ENCODE results near the gene SAP25.

The SAP25 gene

DNA sequence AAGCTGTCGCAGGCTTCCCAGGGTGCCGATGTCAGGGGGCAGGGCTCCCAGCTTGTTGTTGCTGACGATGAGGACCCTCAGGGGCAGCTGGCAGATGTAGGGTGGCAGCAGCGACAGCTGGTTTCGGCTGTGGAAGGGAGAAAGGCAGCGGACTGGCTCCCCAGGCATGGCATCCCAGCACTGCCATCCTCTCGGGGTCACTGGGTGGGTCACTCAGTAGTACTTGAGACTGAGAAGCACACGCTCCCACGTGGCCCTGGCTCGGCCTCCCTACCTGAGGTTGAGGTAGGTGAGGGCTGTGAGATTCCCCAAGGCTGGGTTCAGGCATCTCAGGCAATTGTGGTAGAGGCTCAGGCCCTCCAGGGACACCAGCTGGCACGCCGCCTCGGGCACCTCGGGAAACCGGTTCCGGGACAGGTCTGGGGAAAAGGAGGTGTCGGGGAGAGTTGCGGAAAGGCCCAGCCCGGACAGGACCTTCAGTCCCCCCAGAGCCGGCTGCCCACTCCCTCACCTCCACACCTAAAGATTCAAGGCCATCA is 8.4 kb upstream of the SAP25 start:
- no peak for DNase-seq (ENCODE audit: low read depth in 2 of 2)
- H3K4me3 ChIP-seq (replicated peaks in 1 of 2; ENCODE audit: low read depth in 2 of 2, low read length in 2 of 2), result no peak overlapping the region
- TF ChIP-seq CTCF (IDR thresholded peaks at IDR 0.05; ENCODE audit: low read depth, low read length), result no peak

DNA sequence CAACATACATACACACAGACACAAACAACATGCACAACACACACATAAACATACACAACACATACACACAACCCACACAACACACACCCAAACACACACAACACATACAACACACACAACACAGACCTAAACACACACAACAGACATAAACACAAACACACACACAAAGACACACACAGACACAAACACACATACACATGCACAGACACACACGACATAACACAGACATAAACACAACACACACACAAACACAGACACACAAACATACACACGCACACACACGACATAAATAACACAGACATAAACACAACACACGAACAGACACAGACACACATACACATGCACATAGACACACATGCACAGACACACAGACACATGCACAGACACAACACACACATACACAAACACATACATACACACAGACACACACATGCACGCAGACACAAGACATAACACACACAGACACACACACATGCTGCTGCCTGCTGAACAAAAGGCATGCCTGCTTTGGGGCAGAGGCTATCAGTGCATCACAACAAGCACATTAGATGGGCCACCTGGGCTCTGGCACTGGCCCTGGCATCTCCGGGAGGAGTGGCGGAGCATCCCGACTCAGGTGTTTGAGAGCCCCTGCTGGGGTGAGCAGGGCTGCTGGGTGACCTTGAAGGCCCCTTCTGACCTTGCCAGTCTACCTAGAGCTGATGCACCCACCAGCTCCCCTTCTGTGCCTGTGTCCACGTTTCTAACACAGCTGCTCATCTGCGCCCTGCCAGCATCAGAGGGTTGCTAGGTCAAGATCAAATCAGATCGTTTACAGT is 7.0 kb upstream of the SAP25 start:
- H3K4me3 ChIP-seq (replicated peaks in 1 of 2; ENCODE audit: low read depth in 2 of 2, low read length in 2 of 2), result no peak overlapping the region
- no peak for TF ChIP-seq CTCF (IDR thresholded peaks at IDR 0.05; ENCODE audit: low read depth, low read length)
- DNase-seq (ENCODE audit: low read depth in 2 of 2), result no peak

- TF ChIP-seq CTCF (IDR thresholded peaks at IDR 0.05; ENCODE audit: low read depth, low read length), result no peak
Observed at GRCh38 chr7:100578246-100579183, 4.8 kb upstream of the SAP25 start.

DNA sequence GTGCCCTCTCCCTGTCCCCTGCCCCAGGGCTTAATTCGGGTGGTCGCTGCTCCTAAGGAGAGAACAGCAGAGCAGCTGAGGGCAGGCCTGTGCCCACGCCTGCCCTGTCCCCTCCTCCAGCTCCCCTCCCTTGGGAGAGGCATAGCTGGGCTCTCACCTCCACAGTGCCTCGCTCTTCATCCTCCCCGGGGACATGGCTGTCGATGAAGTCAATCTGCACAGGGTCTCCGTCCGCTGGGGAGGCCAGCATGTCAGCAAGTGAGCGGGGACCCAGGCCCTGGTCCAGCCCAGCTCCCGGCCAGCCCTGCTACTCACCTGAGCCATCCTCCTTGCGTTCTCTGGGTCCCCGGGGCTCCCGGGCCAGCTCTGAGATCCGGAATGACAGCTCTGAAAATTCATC is 3.8 kb upstream of the SAP25 start:
- TF ChIP-seq CTCF (IDR thresholded peaks at IDR 0.05; ENCODE audit: low read depth, low read length), result no peak
- no peak overlapping the region for H3K4me3 ChIP-seq (replicated peaks in 1 of 2; ENCODE audit: low read depth in 2 of 2, low read length in 2 of 2)
- DNase-seq (ENCODE audit: low read depth in 2 of 2), result no peak

More at GRCh38 chr7:100578246-100579183, 4.8 kb upstream of the SAP25 start:
- DNase-seq (ENCODE audit: low read depth in 2 of 2), result no peak
- H3K4me3 ChIP-seq (replicated peaks in 1 of 2; ENCODE audit: low read depth in 2 of 2, low read length in 2 of 2), result no peak overlapping the region

GRCh38 chr7:100577103-100577502 is 3.4 kb upstream of the SAP25 start:
- H3K4me3 ChIP-seq (replicated peaks in 1 of 2; ENCODE audit: low read depth in 2 of 2, low read length in 2 of 2), result no peak overlapping the region
- TF ChIP-seq CTCF (IDR thresholded peaks at IDR 0.05; ENCODE audit: low read depth, low read length), result no peak
- no peak for DNase-seq (ENCODE audit: low read depth in 2 of 2)

- no peak overlapping the region for H3K4me3 ChIP-seq (replicated peaks in 1 of 2; ENCODE audit: low read depth in 2 of 2, low read length in 2 of 2)
- no peak for DNase-seq (ENCODE audit: low read depth in 2 of 2)
- TF ChIP-seq CTCF (IDR thresholded peaks at IDR 0.05; ENCODE audit: low read depth, low read length), result no peak
Observed at GRCh38 chr7:100576384-100576993, 2.8 kb upstream of the SAP25 start.

Data from cardiac fibroblast (primary cell).